Measurements from ENCODE around the gene TYK2.
A peak's percentile ranks its signal among the peaks of the same experiment; 100 is the strongest.

The TYK2 gene

GRCh38 chr19:10424011-10424637 is 43.8 kb upstream of the TYK2 start:
- Histone ChIP-seq H2AFZ (ENCODE audit: low read depth, low read length, severe bottlenecking) (no peak overlapping the region), H3K9me3 (ENCODE audit: insufficient read depth, low read length) (no peaks in the 10 kb centered on the region), H3K4me2 (ENCODE audit: low read depth, low read length, poor library complexity, severe bottlenecking) (peak overlapping the region; percentile 52), H3K27ac (ENCODE audit: low read depth, low read length) (no peak overlapping the region), H3K27me3 (ENCODE audit: low read length) (no peaks in the 10 kb centered on the region), H3F3A (ENCODE audit: insufficient read depth) (peaks cover 33% of the 10 kb centered on the region), H4K20me1 (ENCODE audit: low read depth, low read length) (peaks cover 3% of the 10 kb centered on the region; the same call in 1 of the 2 replicates), H3K36me3 (ENCODE audit: low read length) (no peaks in the 10 kb centered on the region), H3K4me3 (ENCODE audit: insufficient read depth, low read length, poor library complexity, severe bottlenecking) (peak overlapping the region; percentile 26), H3K79me2 (ENCODE audit: insufficient read depth, low read length) (peaks cover 16% of the 10 kb centered on the region; the same call in 1 of the 2 replicates), H3K9me2 (replicated peaks; ENCODE audit: insufficient read depth, low read length) (no peaks in the 10 kb centered on the region), H3K9ac (ENCODE audit: low read length) (peak overlapping the region; percentile 34; the same call in 1 of the 2 replicates)
- no peak for TF ChIP-seq EZH2phosphoT487 (conservative IDR thresholded peaks at IDR 0.05; ENCODE audit: low read length)
- TF ChIP-seq CTCF (IDR thresholded peaks at IDR 0.05; ENCODE audit: insufficient read depth, low read length, poor library complexity, severe bottlenecking): peak; percentile 96

DNA sequence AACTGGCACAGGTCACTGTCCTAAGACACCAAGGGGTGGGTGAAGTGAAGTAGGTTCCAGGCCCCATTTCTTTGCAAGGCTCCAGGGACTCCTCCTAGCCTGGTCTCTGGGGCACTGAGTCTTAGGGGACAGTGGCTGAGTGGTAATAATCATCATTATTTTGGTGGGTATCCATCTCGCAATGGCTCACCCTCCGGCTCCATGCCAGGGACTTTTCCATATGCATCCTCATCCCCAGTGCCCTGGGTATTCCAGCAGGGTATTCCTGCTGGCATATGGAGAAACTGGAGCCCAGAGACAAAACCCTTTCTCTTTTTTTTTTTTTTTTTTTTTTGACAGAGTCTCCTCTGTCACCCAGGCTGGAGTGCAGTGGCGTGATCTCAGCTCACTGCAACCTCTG is 42.5 kb upstream of the TYK2 start:
- peak overlapping the region; percentile 84 for H3K4me2 ChIP-seq (ENCODE audit: low read depth, low read length, poor library complexity, severe bottlenecking)
- peaks cover 7% of the 10 kb centered on the region; the same call in 1 of the 2 replicates for H3K79me2 ChIP-seq (ENCODE audit: insufficient read depth, low read length)
- H3K9me2 ChIP-seq (replicated peaks; ENCODE audit: insufficient read depth, low read length): no peaks in the 10 kb centered on the region
- no peaks in the 10 kb centered on the region for H3K9me3 ChIP-seq (ENCODE audit: insufficient read depth, low read length)
- no peak overlapping the region for H2AFZ ChIP-seq (ENCODE audit: low read depth, low read length, severe bottlenecking)
- peaks cover 28% of the 10 kb centered on the region for H3F3A ChIP-seq (ENCODE audit: insufficient read depth)
- TF ChIP-seq EZH2phosphoT487 (conservative IDR thresholded peaks at IDR 0.05; ENCODE audit: low read length) (no peak), CTCF (IDR thresholded peaks at IDR 0.05; ENCODE audit: insufficient read depth, low read length, poor library complexity, severe bottlenecking) (no peak)
- no peak overlapping the region for H3K27ac ChIP-seq (ENCODE audit: low read depth, low read length)
- H3K9ac ChIP-seq (ENCODE audit: low read length): no peak overlapping the region
- H3K27me3 ChIP-seq (ENCODE audit: low read length): no peaks in the 10 kb centered on the region
- peaks cover 3% of the 10 kb centered on the region; the same call in 1 of the 2 replicates for H4K20me1 ChIP-seq (ENCODE audit: low read depth, low read length)
- H3K36me3 ChIP-seq (ENCODE audit: low read length): no peaks in the 10 kb centered on the region
- no peak overlapping the region for H3K4me3 ChIP-seq (ENCODE audit: insufficient read depth, low read length, poor library complexity, severe bottlenecking)

DNA sequence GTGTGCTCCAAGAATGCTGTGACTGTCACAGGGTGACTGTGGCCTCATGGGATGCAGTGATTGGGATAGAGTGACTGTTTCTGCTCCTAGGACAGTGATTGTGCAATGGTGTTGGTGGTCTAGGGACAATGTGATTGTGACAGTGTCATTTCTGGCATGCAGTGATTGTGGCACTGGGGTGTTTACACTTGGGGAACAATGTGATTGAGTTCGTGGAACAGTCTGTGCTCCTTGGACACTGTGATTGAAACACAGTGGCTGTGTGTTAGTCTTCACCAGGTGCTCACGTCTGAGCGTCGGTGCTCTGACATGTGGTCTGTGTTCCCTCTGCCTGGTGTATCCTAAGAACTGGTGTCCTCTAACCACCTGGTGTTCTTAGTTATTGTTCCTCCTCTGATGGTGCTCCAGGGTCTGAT is 41.7 kb upstream of the TYK2 start:
- peak overlapping the region; percentile 74 for H3K4me3 ChIP-seq (ENCODE audit: insufficient read depth, low read length, poor library complexity, severe bottlenecking)

More for the DNA sequence above, 41.7 kb upstream of the TYK2 start:
- peaks cover 31% of the 10 kb centered on the region for H3F3A ChIP-seq (ENCODE audit: insufficient read depth)
- peak overlapping the region; percentile 84 for H3K4me2 ChIP-seq (ENCODE audit: low read depth, low read length, poor library complexity, severe bottlenecking)
- H3K9ac ChIP-seq (ENCODE audit: low read length): peak overlapping the region; percentile 93; the same call in 1 of the 2 replicates
- no peak for TF ChIP-seq CTCF (IDR thresholded peaks at IDR 0.05; ENCODE audit: insufficient read depth, low read length, poor library complexity, severe bottlenecking)
- no peak for TF ChIP-seq EZH2phosphoT487 (conservative IDR thresholded peaks at IDR 0.05; ENCODE audit: low read length)
- peaks cover 3% of the 10 kb centered on the region; the same call in 1 of the 2 replicates for H4K20me1 ChIP-seq (ENCODE audit: low read depth, low read length)
- H3K27ac ChIP-seq (ENCODE audit: low read depth, low read length): no peak overlapping the region
- no peak overlapping the region for H2AFZ ChIP-seq (ENCODE audit: low read depth, low read length, severe bottlenecking)
- peaks cover 7% of the 10 kb centered on the region; the same call in 1 of the 2 replicates for H3K79me2 ChIP-seq (ENCODE audit: insufficient read depth, low read length)
- no peaks in the 10 kb centered on the region for H3K9me2 ChIP-seq (replicated peaks; ENCODE audit: insufficient read depth, low read length)
- H3K27me3 ChIP-seq (ENCODE audit: low read length): no peaks in the 10 kb centered on the region
- no peaks in the 10 kb centered on the region for H3K9me3 ChIP-seq (ENCODE audit: insufficient read depth, low read length)
- H3K36me3 ChIP-seq (ENCODE audit: low read length): no peaks in the 10 kb centered on the region
